ENCODE results near the gene RAD51B.

The RAD51B gene

DNA sequence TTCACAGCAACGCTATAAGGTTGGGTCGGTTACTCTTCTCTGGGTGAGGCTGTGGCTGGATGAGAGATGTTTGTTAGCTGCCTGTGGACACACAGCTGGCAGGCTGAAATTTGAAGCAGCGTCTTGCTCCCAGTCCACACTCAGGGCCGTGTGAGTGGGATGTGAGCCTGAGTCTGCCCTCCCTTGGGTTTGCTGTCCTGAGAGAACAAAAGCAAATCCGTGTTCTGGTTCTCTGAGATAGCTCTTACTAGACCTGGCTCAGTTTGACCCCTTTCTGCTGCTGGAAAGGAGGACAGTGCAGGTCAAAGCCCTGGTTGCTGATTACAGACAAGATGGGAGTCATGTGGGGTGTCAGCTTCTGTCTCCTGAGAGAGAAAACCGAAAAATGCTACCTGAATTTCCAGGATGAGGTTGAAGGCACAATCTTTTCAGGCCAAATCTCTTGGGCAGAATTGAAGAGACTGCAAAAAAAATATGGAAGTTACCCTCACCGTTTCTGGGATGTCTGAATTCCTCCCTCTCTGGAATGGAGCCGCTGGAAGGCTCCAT lies 702.5 kb downstream of the RAD51B start:
- Mint-ChIP-seq H3K36me3 (ENCODE audit: low read depth) (peaks cover 11% of the 10 kb centered on the region), H3K27ac (peak overlapping the region; percentile 97 to 100 (median 99))
- TF ChIP-seq, protein P1, sequence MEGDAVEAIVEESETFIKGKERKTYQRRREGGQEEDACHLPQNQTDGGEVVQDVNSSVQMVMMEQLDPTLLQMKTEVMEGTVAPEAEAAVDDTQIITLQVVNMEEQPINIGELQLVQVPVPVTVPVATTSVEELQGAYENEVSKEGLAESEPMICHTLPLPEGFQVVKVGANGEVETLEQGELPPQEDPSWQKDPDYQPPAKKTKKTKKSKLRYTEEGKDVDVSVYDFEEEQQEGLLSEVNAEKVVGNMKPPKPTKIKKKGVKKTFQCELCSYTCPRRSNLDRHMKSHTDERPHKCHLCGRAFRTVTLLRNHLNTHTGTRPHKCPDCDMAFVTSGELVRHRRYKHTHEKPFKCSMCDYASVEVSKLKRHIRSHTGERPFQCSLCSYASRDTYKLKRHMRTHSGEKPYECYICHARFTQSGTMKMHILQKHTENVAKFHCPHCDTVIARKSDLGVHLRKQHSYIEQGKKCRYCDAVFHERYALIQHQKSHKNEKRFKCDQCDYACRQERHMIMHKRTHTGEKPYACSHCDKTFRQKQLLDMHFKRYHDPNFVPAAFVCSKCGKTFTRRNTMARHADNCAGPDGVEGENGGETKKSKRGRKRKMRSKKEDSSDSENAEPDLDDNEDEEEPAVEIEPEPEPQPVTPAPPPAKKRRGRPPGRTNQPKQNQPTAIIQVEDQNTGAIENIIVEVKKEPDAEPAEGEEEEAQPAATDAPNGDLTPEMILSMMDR (IDR thresholded peaks at IDR 0.05; ENCODE audit: unreplicated experiment in 3 of 3): no peak

DNA sequence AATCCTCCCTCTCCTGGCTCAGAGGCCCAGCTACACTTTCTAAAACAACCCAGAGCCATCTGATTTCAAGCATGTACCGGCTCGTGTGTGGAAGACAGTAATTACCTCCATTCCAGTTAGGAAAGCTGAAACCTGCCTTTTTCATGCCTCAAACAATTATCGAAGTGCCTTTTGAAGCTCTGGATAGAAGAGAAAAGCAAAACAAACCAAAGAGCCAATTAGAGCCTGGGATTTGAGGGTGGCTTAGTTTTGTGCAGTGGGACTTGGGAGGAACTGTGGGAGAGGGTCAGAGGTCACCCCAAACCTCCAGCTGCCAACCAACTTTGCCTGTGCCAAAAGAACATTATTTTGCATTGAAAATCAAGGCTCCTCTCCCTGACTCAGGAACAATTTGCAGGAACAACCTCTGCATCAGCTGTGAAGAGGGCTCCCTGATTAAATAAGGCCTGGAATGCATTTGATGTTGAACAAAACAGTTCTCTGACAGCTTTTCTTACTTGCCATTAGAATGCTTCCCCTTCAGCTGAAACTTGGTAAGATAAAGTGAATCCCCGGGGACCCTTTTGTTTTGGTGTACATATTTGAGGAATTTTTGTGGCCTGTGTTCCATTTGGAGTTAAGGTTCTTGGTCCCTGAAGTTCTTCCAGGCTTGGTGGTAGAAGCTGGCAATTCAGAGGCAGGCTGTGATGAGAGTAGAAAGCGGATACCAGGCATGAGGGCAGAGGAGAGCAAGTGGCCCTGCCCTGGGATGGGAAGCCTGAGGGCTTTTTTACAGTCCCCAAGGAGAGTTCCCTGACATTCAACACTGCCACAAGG lies 703.1 kb downstream of the RAD51B start:
- no peaks in the 10 kb centered on the region for H3K27me3 Mint-ChIP-seq (ENCODE audit: low read depth)
- H3K36me3 Mint-ChIP-seq (ENCODE audit: low read depth): peaks cover 14% of the 10 kb centered on the region
- peaks cover 20% of the 10 kb centered on the region for H3K9me3 Mint-ChIP-seq
- peak overlapping the region in 2 of 3 experiments; percentile 4 to 38 for H3K4me3 Mint-ChIP-seq
- TF ChIP-seq, protein P1 (IDR thresholded peaks at IDR 0.05; ENCODE audit: unreplicated experiment in 3 of 3): peak in 1 of 3 experiments; percentile 8
- H3K27ac Mint-ChIP-seq: peak overlapping the region; percentile 97 to 100 (median 99)
- H3K4me1 Mint-ChIP-seq: peaks cover 87% of the 10 kb centered on the region

More for the DNA sequence above, 702.5 kb downstream of the RAD51B start:
- H3K4me1 Mint-ChIP-seq: peaks cover 87% of the 10 kb centered on the region
- peak overlapping the region in 2 of 3 experiments; percentile 4 to 38 for H3K4me3 Mint-ChIP-seq
- H3K27me3 Mint-ChIP-seq (ENCODE audit: low read depth): no peaks in the 10 kb centered on the region
- H3K9me3 Mint-ChIP-seq: peaks cover 14% of the 10 kb centered on the region

DNA sequence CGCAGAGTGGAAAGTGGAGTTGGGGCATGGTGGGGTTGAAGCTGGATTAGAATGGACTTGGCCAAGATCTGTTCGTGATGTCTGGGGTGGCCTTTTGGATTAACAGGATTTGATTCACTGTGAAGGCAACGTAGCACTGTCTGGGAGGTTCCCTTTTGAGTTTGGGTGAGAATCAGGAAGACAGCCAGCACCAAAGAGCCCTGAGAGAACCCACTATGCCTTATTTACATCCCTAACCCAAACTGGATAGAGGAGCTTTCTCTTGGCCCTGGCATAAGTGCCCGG lies 703.7 kb downstream of the RAD51B start:
- H3K27ac Mint-ChIP-seq: peak overlapping the region; percentile 97 to 100 (median 99)
- H3K27me3 Mint-ChIP-seq (ENCODE audit: low read depth): no peaks in the 10 kb centered on the region
- peak overlapping the region in 2 of 3 experiments; percentile 0 to 3 for H3K4me3 Mint-ChIP-seq
- H3K9me3 Mint-ChIP-seq: peaks cover 24% of the 10 kb centered on the region
- peaks cover 14% of the 10 kb centered on the region for H3K36me3 Mint-ChIP-seq (ENCODE audit: low read depth)
- TF ChIP-seq, protein P1 (IDR thresholded peaks at IDR 0.05; ENCODE audit: unreplicated experiment in 3 of 3): no peak
- H3K4me1 Mint-ChIP-seq: peaks cover 86% of the 10 kb centered on the region

DNA sequence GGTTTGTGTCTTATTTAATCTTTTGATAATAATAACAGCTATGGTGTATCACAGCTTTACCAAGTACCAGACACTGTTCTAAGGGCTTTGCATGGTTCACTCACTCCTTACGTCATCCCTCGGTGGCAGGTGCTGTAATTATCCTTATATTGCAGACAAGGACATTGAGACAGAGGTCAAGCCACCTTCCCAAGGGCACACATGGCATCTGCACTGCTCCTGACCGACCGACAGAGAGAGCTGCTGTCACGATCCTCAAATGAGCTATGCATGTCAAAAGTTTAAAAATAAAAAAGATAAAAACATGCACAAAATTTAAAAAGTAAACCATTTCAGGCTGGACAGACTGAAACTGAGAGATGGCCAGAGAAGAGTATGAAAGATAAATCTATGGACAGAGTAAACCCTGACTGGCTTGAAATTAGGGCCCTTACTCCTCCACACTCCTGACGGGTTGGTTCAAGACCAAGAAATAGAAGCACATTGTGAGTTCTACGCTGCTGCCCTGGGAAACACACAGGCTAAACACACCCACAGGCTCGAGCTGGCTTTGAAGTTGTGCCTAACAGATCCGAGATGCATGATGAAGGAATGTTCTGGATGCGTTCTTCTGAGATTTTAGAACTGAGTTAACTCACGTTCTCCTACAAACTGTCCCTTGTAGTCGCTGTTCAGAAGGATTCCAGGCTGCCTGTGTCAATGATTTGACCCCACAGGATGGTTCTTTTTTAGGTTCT lies 704.6 kb downstream of the RAD51B start:
- H3K4me3 Mint-ChIP-seq: peak overlapping the region in 1 of 3 experiments; percentile 17
- peaks cover 78% of the 10 kb centered on the region for H3K4me1 Mint-ChIP-seq
- no peaks in the 10 kb centered on the region for H3K27me3 Mint-ChIP-seq (ENCODE audit: low read depth)
- TF ChIP-seq, protein P1 (IDR thresholded peaks at IDR 0.05; ENCODE audit: unreplicated experiment in 3 of 3): peak; percentile 25 to 39 (median 38)
- H3K27ac Mint-ChIP-seq: peak overlapping the region; percentile 97 to 100 (median 99)
- peaks cover 29% of the 10 kb centered on the region for H3K9me3 Mint-ChIP-seq
- peaks cover 14% of the 10 kb centered on the region for H3K36me3 Mint-ChIP-seq (ENCODE audit: low read depth)

DNA sequence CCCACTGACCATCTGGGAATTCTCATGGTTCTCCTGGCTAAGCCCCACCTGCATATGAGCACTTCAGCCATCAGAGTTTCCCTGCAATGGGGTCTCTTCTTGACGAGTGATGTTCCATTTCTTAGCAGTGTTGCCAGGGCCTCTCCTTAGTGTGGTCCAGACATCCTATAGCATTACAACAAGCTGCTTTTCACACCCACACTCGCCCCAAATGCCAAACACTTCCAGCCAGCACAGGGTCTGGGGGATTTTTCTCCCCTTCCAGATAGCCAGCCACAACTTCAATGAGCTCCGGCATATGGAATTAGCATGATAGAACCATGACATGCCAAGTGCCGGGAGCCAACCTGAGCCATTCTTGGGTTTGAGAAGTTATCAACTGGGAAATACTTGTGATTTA lies 705.9 kb downstream of the RAD51B start:
- H3K36me3 Mint-ChIP-seq (ENCODE audit: low read depth): peaks cover 28% of the 10 kb centered on the region
- peaks cover 37% of the 10 kb centered on the region for H3K9me3 Mint-ChIP-seq
- TF ChIP-seq, protein P1 (IDR thresholded peaks at IDR 0.05; ENCODE audit: unreplicated experiment in 3 of 3): no peak
- H3K27ac Mint-ChIP-seq: peak overlapping the region in 2 of 3 experiments; percentile 59 to 99
- no peaks in the 10 kb centered on the region for H3K27me3 Mint-ChIP-seq (ENCODE audit: low read depth)
- peaks cover 64% of the 10 kb centered on the region for H3K4me1 Mint-ChIP-seq
- H3K4me3 Mint-ChIP-seq: no peak overlapping the region

All from nephron (organoid).